Effector CD4-positive, alpha-beta T cell (primary cell): Measurements from ENCODE around the gene GNAO1.

Experiments used
- DNase-seq: peaks from one replicate; pipeline ENCODE4 v3.0.0-alpha.2; 2020

GNAO1 gene

GRCh38 chr16:56351481-56351880 is 160.2 kb downstream of the GNAO1 start:
- DNase-seq: no peak

DNA sequence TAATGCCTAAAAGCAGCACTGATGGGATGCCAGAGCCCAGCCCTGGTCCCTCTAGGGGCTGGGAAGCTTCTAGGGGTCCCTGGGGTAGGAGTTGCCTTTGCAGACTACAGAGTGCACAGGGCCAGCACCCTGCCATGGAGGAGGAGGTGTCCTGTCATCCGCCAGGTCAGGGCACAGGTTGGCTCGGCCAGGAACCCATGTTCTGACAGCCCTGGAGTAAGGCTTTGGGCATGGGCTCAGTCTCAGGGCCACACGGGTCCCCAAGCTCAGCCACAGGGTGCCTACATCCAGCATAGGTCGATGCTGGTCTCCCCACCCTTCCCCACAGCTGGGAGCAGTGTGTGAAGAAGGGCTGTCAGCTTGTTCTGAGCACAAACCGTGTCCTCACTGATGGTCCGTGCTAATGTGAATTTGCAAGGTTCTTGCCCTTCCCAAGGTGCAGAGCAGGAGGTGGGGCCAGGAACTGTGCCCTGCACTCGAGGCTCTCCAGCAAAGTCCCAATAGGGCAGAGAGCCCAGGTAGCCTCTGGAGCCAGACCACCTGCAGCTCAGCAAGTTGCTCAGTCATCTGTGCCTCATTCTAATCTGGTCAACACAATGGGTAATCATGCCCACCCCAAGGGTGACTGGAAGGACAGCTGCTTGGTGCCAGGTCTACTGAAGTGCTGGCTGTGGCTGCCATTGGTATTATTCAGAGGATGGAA is 161.2 kb downstream of the GNAO1 start:
- DNase-seq: no peak

DNA sequence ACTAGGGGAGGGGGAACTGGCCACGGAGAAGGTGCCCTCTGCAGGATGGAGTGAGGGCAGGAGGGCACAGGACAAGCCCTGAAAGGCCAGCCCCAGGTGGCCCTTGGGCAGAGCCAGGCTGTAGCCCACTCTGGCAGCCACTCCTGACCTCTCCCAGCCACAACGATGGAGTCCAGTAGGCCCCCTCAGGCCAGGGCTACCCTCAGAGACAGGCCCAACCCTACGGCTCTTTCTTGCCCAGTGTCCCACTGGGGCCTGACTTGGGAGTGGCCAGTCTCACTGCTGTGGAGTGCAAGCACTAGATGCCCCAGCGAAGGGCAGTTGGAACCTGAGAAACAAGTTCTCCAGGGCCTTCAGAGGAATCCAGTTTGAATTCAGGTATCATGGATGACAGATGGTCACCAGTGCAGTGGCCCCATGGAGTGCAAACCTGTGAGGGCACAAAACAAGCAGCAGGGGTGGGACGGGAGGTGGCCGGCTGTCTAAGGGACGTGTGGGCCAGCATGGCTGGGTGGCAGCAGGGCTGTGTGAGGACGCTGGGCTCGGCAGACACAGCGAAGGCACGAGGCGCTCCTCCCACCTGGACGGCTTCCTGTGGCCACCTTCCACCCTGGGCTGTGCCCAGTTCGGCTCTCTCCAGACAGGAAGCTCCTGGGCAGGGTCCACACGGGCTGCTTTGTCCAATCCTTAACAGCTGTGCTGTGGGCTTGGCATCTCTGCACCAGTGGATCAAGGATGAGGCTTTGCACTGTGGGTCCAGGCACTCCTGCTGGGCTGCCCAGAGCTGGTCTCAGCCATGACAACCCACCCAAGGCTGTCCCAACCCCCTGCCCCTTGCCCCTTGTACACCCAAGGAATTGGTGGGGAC is 162.0 kb downstream of the GNAO1 start:
- DNase-seq: no peak

DNA sequence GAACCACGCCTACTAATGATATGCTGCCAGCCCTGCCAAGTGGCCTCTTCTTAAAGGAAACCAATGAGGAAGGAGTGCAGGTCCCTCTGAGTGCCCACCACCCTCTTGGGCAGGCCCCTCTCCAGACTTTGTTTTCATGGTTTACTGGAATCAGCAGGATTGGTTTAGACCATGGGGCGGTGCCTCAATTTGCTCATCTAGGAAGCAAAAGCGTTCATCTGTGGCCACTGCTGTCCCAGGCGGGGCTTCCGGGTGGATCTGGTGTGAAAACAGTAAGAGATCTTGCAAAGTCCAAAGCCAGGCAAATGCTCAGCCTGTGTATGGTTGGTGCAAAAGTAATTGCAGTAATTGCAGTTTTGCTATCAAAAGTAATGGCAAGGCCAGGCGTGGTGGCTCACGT is 162.7 kb downstream of the GNAO1 start:
- no peak for DNase-seq

- DNase-seq: no peak
These were observed 163.5 kb downstream of the GNAO1 start for GRCh38 chr16:56354746-56355145.

DNA sequence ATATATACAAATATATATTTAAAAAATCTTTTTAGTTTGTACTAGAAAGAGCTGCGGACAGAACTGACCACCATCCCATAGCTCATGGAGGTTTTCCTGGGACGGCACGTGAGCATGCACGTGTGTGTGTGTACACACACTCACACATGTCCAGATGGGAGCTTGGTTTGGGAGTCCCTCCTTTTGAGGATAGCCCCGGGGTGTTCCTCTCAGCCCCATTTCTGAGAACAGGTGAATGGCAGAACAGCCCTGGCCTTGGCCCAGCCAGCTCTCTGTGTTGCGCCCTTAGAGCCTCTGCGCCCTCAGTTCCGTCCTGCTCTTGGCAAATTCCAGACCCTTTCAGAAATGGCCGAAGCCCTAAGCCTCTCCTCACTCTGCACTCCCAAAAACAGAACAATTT is 163.9 kb downstream of the GNAO1 start:
- DNase-seq: no peak

- DNase-seq: no peak
These were observed 164.5 kb downstream of the GNAO1 start for GRCh38 chr16:56355786-56356275.

- peak; percentile 43 for DNase-seq
These were observed 165.3 kb downstream of the GNAO1 start for GRCh38 chr16:56356276-56357240.

GRCh38 chr16:56357241-56357764 is 166.0 kb downstream of the GNAO1 start:
- DNase-seq: no peak

DNA sequence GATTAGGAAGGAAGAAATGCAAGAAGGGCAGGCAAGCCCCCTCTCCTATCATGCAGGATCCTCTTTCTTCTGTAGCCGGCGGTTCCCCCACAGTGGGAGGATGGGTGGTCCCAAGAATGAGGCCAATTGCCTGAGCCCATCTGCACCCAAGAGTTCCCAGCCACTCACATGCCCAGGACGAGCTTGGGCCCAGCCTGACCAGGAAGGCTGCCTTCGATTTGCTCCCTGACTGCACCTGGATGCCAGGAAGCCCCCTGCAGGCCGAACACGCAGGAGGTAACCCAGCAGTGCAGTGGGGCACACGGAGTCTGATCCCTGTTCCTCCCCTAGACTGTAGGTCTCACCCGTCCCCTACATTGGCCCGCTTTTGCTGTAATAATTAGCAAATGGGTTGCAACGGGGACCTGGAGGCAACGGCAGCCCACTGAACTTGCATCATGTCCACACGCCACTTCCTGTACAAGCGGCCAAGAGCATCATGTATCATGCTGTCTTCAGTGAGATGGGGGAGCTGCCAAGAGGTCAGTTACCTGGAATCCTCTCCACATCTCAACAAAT is 166.6 kb downstream of the GNAO1 start:
- DNase-seq: no peak

DNA sequence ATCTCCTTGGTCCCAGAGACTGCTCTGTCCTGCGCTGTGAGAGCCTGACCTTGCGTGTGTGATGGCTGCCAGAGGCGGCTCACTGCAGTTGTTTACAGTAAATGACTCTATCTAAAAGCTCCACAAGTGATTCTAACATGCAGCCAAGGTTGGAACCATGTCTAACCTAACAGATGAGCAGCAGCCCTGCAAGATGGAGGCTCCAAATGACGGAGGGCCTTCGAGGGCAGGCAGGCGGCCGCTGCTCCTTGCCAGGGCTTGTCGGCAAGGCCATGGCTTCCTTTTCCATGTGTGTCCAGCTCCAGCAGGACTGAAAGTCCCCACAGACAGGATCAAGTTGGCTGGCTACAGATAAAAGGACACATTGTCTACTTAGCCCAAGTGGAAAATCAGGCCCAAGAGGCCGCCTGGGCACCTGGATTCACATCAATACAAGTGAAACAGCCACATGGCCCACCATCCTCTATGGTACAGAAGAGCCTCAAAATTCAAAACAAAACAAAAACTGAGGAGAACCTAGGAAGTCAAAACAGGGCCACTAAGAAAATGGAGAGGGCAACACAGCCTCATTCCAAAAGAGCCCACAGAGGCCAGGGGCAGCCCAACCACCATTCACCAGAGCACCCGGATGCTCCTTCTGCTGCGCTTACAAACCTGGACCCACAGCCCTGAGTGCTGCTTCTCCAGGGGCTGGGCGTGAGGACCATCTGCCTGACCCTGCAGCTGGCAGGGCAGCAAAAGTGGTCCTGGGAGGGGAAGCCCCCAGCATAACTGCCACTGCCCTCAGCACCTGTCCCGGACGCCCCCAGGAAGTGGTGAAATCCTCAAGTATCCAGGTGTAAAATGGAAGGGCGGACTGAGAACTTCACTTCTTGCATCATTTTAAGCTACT is 169.1 kb downstream of the GNAO1 start:
- no peak for DNase-seq

DNA sequence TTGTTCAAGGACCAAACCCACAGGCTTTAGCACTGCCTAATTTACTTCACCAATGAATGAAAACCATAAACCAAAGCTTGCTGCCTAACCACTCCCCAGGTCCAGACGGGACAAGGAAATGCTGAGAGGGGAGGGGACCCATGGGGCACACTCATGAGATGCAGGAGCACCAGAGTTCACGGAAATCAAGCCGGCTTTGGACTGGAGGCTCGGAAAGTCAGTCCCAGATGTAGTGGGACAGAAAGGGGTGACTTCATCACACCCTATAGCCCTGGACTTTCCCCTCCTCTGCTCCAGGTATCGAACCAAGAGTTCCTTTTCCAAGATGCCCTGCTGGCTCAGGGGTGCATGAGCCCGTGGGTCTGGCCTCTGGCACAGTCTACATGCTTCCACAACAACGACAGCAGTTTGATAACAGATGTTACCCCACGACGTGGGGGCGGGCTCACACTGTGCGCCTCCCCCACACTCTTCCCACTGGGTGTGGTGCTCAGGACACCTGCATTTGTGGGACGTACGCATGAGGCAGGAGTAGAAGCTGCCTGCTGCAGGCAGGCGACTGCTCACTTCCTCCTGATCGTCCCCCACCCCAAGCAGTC is 170.9 kb downstream of the GNAO1 start:
- no peak for DNase-seq

- no peak for DNase-seq
These were observed 171.4 kb downstream of the GNAO1 start for GRCh38 chr16:56362706-56363105.

GRCh38 chr16:56363181-56363716 is 172.0 kb downstream of the GNAO1 start:
- no peak for DNase-seq

- DNase-seq: no peak
These were observed 172.7 kb downstream of the GNAO1 start for GRCh38 chr16:56363781-56364565.

DNA sequence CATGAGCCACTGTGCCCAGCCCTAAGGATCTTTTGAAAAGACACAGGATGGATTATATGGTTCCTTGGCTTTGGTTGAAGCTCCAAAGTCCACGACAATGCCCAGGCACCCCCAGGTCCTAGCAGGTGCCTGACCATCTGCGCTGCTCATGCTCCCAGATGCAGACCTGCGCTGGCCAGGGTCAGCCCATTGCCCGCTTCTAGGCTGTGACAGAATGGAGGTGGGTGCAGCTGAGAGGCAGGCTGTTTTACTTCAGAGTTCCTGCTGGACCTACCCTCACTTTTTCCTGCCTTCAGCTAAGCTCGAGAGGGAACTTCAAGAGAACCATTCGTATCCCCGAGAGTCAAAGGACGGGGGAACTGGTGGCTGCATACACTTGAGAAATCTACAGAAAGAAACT is 173.6 kb downstream of the GNAO1 start:
- DNase-seq: no peak

DNA sequence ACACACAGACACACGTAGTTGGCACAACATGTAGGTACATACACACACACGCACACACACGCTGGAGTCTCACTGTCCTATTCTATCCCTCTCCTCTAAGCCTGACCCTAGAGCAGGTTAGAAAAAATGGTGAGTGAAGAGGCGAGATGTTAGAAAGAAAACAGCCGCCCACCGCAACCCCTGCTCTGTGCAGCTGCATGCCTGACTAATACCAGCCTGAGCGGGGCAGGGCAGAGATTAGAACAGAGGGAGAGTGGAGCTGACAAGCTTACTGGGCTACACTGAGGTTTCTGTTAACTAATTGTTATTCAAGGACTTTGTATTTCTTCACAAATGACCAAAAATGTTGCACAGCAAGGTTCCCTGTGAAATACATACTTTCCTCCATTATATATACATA is 174.3 kb downstream of the GNAO1 start:
- no peak for DNase-seq

GRCh38 chr16:56366945-56367344 is 175.7 kb downstream of the GNAO1 start:
- DNase-seq: no peak

DNA sequence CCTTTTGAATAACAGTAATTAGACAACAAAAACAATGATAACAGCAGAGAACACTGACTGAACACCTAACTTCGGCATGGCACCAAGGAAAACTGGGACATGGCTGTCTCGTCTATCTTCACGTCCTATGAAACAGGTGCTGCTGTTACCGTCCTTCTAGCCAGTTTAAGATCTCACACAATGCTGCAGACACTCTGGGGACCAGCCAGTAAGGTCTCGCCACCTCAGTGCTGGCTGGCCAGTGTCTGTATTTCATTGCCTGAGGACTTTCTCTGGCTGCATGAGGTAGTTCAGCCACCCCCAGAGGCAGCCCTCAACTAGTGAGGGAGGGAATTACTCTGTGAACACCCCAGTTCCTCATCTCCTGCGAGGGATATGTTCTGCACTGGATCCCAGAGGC is 176.5 kb downstream of the GNAO1 start:
- DNase-seq: no peak

- DNase-seq: no peak
These were observed 177.3 kb downstream of the GNAO1 start for GRCh38 chr16:56368545-56368944.
